NCI-H1436 (cell line): ENCODE measurements around the gene SLC6A19.

ENCODE experiments used
- DNase-seq: peaks from one replicate; lab custom pipeline; 2025; lab: John Stamatoyannopoulos, UW

The SLC6A19 gene

DNA sequence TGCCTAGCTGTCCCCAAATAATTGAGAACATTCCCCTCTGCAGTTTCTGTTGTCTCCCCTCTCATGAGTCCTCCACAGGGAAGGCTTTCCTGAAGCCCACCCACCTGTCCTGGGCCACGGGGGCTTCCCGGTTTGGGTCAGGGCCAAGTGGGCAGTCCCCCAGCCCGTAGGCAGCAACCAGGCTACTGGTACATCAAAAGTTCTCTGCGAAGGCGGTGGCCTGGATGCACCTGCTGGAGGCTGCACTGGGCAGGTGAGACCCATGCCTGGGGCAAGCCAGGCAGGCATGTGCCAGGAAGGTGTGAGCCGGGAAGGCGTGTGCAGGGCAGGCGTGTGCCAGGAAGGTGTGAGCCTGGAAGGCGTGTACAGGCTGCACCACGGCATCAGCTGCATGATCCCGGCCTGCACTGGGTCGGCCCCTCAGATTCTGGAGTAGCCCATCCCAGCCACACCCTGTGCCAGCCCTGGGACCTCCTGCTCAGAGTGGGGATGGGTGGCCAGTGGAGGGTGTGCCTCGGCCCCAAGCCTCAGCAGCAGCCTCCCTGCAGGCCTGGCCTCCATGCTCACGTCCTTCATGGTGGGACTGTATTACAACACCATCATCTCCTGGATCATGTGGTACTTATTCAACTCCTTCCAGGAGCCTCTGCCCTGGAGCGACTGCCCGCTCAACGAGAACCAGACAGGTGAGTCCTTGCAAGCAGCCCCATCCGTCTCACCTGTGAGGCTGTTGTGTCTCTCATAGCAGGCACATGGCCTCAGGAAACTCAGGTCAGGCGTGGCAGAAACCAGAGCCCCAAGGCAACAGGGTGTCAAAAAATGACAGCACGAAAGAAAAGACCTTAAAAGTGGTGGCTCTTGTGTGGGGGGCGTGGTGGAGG, 8.7 kb downstream of the SLC6A19 start:
- DNase-seq, result no peak

- no peak for DNase-seq
Observed at GRCh38 chr5:1210832-1211251, 9.4 kb downstream of the SLC6A19 start.

- no peak for DNase-seq
Observed at GRCh38 chr5:1211701-1212100, 10.3 kb downstream of the SLC6A19 start.

DNA sequence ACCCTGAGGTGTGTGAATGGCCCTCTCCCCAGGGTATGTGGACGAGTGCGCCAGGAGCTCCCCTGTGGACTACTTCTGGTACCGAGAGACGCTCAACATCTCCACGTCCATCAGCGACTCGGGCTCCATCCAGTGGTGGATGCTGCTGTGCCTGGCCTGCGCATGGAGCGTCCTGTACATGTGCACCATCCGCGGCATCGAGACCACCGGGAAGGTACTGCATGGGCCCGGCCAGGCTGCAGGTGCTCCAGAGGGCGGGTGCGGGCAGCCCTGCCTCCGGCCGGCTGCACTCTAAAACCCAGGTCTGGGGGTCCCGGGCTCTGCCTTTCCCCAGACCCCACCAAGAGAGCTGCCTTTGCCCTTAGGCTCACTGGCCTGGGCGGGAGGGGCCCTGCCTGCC, 10.9 kb downstream of the SLC6A19 start:
- no peak for DNase-seq

- DNase-seq, result no peak
Observed at GRCh38 chr5:1212881-1213280, 11.5 kb downstream of the SLC6A19 start.

- DNase-seq, result no peak
Observed at GRCh38 chr5:1213508-1214162, 12.2 kb downstream of the SLC6A19 start.

GRCh38 chr5:1214163-1214935, 13.0 kb downstream of the SLC6A19 start:
- no peak for DNase-seq

DNA sequence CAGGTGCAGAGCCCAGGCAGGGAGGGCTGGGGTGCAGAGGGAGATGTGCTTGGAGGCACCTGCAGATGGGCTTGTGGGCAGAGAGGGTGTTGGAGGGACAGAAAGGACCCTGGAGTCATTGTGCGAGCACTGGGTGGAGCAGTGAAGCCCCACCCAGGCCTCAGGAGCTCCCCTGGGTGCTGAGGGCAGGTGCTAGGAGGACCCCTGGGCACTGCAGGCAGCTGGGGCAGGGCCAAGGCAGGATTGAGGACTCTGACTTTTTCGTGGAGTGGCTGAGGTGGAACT, 13.5 kb downstream of the SLC6A19 start:
- DNase-seq, result peak; percentile 78

DNA sequence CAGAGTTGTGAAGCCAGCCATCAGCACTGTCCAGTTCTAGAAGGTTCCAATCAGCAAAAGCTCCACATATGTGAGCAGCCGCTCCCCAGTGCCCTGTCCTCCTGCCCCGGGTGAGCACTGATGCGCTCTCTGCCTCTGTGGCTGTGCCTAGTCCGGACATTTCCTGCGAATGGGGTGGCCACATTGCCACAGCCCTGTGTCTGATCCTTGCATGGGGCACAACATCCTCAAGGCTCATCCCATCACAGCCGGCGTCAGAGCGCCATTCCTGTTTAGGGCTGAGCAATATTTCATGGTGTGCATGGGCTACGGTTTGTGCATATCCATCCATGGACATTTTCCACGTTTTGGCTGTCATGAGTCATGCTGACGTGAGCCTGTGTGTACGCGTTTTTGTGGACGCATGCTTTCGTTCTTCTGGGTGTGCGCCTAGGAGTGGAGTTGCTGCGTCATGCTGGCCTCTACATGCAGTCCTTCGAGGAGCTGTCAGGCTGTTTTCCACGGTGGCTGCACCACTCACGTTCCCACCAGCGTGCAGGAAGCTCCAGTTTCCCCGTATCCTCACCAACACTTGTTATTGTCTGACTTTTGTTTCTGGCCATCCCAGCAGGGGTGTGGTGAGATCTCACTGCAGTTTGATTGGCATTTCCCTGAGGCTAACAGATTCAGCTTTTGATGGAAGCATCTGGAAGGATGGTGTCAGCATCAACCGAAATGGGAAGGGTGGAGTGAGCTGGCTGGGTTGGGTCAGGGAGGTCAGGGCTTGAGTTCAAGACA, 14.1 kb downstream of the SLC6A19 start:
- DNase-seq, result no peak

DNA sequence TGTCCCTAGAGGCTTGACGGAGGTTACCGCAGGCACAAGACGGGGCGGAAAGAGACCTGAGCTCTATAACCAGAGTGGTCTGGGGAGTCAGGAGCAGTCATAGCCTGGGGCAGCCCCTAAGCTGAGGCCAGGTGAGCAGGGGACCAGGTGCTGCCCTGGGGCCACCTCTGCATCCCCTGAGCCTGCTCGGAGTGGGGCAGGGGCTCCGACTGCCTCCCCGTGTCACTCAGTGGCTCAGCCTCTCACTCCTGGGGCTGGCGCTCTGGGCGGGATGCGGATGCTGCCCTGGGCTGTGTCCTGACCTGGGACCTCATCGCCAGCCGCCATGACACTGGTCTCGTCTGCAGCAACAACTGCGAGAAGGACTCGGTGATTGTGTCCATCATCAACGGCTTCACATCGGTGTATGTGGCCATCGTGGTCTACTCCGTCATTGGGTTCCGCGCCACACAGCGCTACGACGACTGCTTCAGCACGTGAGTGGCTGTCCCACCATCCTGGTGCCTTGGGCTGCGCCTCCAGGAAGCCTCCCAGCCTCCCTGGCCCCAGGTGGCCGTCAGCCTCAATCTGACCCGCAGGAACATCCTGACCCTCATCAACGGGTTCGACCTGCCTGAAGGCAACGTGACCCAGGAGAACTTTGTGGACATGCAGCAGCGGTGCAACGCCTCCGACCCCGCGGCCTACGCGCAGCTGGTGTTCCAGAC, 15.0 kb downstream of the SLC6A19 start:
- no peak for DNase-seq

- no peak for DNase-seq
Observed at GRCh38 chr5:1216918-1217295, 15.5 kb downstream of the SLC6A19 start.

GRCh38 chr5:1217596-1218206, 16.3 kb downstream of the SLC6A19 start:
- no peak for DNase-seq

GRCh38 chr5:1218351-1219080, 17.1 kb downstream of the SLC6A19 start:
- DNase-seq, result no peak

- DNase-seq, result no peak
Observed at GRCh38 chr5:1219098-1219767, 17.8 kb downstream of the SLC6A19 start.

GRCh38 chr5:1219768-1220100, 18.3 kb downstream of the SLC6A19 start:
- DNase-seq, result no peak

- no peak for DNase-seq
Observed at GRCh38 chr5:1220351-1220750, 19.0 kb downstream of the SLC6A19 start.

DNA sequence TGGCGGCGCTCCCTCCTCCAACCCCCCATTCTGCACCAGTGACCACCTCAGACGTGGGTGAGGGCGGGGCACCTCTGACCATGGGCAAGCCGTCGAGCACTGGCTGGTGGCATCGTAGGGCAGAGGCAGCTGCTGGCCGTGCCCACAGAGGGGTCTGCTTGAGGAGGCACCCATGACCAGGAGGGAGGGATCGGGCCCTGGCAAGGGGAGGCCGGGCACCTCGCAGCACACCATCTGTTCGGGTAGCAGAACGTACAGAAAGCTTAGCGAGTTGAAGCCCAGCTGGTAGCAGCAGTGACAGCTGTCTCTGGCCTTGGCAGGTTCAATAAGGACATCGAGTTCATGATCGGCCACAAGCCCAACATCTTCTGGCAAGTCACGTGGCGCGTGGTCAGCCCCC, 19.4 kb downstream of the SLC6A19 start:
- no peak for DNase-seq

GRCh38 chr5:1221721-1222120, 20.3 kb downstream of the SLC6A19 start:
- no peak for DNase-seq

- no peak for DNase-seq
Observed at GRCh38 chr5:1222147-1222546, 20.8 kb downstream of the SLC6A19 start.
